ENCODE data around the gene FUZ.

DNA sequence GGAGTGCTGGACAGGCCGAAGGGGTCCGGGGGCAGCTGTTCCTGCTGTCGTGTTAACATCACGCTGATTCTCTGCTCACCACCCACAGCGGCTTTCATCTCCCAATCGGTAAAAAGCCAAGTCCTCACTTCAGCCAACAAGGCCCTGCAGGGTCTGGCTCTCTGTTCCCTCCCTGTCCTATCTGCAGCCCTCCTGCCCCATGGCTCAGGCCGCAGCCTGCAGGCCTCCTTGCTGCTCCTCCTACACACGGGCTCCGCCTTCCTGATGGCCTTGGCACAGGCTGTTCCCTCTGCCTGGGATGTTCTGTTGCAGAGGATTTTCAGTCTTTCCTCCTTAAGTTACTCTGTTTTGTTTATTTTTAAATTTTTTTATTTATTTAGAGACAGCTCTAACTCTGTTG lies 22.2 kb downstream of the FUZ start:
- TF ChIP-seq, protein P1, sequence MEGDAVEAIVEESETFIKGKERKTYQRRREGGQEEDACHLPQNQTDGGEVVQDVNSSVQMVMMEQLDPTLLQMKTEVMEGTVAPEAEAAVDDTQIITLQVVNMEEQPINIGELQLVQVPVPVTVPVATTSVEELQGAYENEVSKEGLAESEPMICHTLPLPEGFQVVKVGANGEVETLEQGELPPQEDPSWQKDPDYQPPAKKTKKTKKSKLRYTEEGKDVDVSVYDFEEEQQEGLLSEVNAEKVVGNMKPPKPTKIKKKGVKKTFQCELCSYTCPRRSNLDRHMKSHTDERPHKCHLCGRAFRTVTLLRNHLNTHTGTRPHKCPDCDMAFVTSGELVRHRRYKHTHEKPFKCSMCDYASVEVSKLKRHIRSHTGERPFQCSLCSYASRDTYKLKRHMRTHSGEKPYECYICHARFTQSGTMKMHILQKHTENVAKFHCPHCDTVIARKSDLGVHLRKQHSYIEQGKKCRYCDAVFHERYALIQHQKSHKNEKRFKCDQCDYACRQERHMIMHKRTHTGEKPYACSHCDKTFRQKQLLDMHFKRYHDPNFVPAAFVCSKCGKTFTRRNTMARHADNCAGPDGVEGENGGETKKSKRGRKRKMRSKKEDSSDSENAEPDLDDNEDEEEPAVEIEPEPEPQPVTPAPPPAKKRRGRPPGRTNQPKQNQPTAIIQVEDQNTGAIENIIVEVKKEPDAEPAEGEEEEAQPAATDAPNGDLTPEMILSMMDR (IDR thresholded peaks at IDR 0.05 in 8 of 11, conservative IDR thresholded peaks at IDR 0.05 in 3 of 11), result no peak
- TF ChIP-seq POLR2AphosphoS5 (IDR thresholded peaks at IDR 0.05) (peak; percentile 62 to 80 (median 79)), POLR2A (IDR thresholded peaks at IDR 0.05) (no peak)
